Cortex of kidney (tissue), 1 donor: ENCODE results near the gene TXNDC11.

Experiments used
- DNase-seq: peaks from one replicate; lab custom pipeline; 2025; lab: John Stamatoyannopoulos, UW

Gene TXNDC11

GRCh38 chr16:11750056-11750455 is 7.4 kb upstream of the TXNDC11 start:
- DNase-seq = no peak

- DNase-seq = no peak
These were observed 6.0 kb upstream of the TXNDC11 start for GRCh38 chr16:11748404-11749254.

- DNase-seq = no peak
These were observed 5.3 kb upstream of the TXNDC11 start for GRCh38 chr16:11747949-11748403.

GRCh38 chr16:11744075-11744470 is 1.4 kb upstream of the TXNDC11 start:
- DNase-seq = no peak

- DNase-seq = no peak
These were observed 834 bp upstream of the TXNDC11 start for GRCh38 chr16:11743308-11744074.

GRCh38 chr16:11742093-11742535 is 543 bp downstream of the TXNDC11 start:
- DNase-seq = no peak

- no peak for DNase-seq
These were observed 2.1 kb downstream of the TXNDC11 start for GRCh38 chr16:11740567-11740966.

GRCh38 chr16:11738742-11739544 is 3.7 kb downstream of the TXNDC11 start:
- no peak for DNase-seq

GRCh38 chr16:11737713-11738112 is 4.9 kb downstream of the TXNDC11 start:
- DNase-seq = no peak

GRCh38 chr16:11736903-11737302 is 5.8 kb downstream of the TXNDC11 start:
- DNase-seq = no peak

GRCh38 chr16:11735787-11736186 is 6.9 kb downstream of the TXNDC11 start:
- no peak for DNase-seq

GRCh38 chr16:11734653-11735043 is 8.0 kb downstream of the TXNDC11 start:
- DNase-seq = no peak

- DNase-seq = no peak
These were observed 8.5 kb downstream of the TXNDC11 start for GRCh38 chr16:11734025-11734652.

GRCh38 chr16:11731222-11731621 is 11.4 kb downstream of the TXNDC11 start:
- no peak for DNase-seq

- DNase-seq = no peak
These were observed 12.9 kb downstream of the TXNDC11 start for GRCh38 chr16:11729787-11730186.

GRCh38 chr16:11727796-11728543 is 14.7 kb downstream of the TXNDC11 start:
- no peak for DNase-seq

- DNase-seq = no peak
These were observed 16.6 kb downstream of the TXNDC11 start for GRCh38 chr16:11726008-11726407.

- DNase-seq = no peak
These were observed 17.2 kb downstream of the TXNDC11 start for GRCh38 chr16:11725457-11725856.

- no peak for DNase-seq
These were observed 20.2 kb downstream of the TXNDC11 start for GRCh38 chr16:11722468-11722808.

- DNase-seq = no peak
These were observed 20.7 kb downstream of the TXNDC11 start for GRCh38 chr16:11721781-11722467.

- DNase-seq = no peak
These were observed 22.9 kb downstream of the TXNDC11 start for GRCh38 chr16:11719762-11720161.
